ENCODE results near the gene PRKG1.

Gene PRKG1

DNA sequence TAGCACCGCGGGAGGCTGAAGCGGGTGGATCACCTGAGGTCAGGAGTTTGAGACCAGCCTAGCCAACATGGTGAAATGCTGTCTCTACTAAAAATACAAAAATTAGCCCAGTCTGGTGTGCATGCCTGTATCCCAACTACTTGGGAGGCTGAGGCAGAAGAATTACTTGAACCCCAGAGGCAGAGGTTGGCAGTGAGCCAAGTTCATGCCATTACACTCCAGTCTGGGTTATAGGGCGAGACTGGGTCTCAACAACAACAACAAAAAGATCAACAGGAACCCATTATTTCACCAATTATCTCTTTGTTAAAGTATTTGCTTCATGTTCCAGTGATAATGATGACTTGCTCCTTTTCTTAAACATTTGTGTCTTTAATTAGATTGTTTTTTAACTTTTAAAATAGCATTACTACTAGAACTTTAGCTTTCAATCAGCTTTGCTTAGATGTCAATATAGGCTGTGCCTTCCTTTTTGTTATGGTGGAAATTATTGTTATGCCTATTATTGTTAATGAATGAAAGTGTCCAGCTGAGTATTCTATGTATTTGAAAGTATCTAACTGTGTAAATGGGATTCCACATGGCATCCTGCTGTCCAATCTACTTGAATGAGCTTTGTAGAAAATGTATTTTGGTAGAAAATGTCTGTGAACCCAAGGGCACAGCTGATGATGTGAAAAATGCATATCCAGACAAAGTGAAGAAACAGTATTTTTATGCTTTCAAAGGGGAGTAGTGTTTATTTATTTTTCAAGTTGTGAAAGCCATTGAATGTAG, 686.8 kb downstream of the PRKG1 start:
- TF ChIP-seq ZFX (IDR thresholded peaks at IDR 0.05; ENCODE audit: borderline replicate concordance) = no peak
- TF ChIP-seq, protein P1, sequence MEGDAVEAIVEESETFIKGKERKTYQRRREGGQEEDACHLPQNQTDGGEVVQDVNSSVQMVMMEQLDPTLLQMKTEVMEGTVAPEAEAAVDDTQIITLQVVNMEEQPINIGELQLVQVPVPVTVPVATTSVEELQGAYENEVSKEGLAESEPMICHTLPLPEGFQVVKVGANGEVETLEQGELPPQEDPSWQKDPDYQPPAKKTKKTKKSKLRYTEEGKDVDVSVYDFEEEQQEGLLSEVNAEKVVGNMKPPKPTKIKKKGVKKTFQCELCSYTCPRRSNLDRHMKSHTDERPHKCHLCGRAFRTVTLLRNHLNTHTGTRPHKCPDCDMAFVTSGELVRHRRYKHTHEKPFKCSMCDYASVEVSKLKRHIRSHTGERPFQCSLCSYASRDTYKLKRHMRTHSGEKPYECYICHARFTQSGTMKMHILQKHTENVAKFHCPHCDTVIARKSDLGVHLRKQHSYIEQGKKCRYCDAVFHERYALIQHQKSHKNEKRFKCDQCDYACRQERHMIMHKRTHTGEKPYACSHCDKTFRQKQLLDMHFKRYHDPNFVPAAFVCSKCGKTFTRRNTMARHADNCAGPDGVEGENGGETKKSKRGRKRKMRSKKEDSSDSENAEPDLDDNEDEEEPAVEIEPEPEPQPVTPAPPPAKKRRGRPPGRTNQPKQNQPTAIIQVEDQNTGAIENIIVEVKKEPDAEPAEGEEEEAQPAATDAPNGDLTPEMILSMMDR (IDR thresholded peaks at IDR 0.05) = no peak
- no peak overlapping the region for H3K27ac ChIP-seq

DNA sequence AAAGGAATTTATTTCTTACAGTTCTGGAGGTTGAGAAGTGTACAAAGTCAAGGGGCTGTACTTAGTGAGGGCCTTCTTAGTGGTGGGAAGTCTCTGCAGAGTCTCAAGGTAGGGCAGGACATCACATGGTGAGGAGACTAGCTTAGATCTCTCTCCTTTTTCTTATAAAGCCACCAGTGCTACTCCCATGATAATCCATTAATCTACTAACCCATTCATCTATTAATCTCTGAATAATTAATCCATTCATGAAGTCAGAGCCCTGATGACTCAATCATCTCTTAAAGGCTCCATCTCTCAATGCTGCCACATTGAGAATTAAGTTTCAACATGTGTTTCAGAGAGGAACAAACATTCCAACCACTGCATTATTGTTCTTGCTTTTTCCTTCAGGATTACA, 689.5 kb downstream of the PRKG1 start:
- TF ChIP-seq ZFX (IDR thresholded peaks at IDR 0.05; ENCODE audit: borderline replicate concordance) = no peak
- TF ChIP-seq, protein P1 (IDR thresholded peaks at IDR 0.05) = no peak

DNA sequence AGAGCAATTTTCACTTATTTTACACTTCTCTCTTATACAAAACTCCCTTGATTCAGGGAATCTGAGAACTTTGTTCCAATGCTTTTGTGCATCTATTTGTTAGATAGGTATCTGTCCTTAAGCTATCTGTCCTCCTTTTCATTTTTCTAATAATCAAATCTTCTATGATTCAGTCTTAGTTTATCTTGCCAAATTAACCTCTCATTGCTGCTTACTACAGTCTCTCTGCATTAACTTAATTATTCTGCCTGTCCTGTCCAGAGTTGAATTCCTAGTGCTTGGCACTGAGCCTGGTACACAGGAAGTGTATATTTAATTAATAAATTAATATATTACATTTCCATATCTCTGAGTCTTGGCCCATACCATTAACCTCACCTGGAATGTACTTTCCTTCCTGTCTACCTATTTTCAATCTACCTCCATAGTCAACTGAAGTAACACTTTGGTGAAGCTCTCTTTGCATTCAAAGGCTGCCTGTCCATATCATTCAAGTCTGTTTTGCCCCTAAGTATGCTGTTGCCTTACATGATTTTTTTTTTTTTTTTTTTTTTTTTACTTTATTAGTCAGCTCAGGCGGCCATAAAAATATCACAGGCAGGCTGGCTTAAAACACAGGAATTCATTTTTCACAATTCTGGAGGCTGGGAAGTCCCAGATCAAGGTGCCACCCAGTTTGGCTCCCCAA, 691.1 kb downstream of the PRKG1 start:
- no peak overlapping the region for H3K27ac ChIP-seq
- TF ChIP-seq, protein P1 (IDR thresholded peaks at IDR 0.05) = no peak
- TF ChIP-seq ZFX (IDR thresholded peaks at IDR 0.05; ENCODE audit: borderline replicate concordance) = no peak

More for the DNA sequence above, 689.5 kb downstream of the PRKG1 start:
- H3K27ac ChIP-seq = no peak overlapping the region

DNA sequence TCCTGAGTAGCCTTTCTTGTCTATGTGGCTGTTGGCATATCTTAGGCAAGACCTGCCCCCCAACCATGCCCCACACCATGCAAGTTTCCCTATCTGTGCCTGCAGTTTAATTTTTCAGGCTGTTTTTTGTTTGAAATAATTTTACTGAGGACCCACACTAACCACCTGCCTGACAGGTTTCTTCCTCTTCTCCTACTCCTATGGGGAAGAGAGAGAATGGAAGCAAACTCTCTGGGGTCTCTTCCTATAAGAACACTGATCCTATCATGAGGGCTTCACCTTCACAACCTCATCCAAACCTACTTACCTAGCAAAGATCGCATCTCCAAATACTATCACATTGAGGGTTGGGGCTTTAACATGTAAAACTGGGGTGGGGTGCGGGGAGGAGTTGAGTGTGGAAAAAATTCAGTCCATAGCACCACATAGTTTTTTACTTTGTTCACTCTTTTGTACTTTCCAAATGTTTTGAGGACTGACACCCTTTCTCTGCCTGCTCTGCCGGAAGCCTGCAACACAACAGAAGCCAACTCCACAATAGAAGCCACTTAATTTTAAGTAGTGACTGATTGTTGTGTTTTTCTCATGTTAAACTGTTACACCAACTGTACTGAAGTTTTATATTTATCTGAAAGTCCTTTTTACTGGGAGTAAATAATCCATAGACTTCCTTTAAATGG, 692.3 kb downstream of the PRKG1 start:
- no peak overlapping the region for H3K27ac ChIP-seq
- no peak for TF ChIP-seq ZFX (IDR thresholded peaks at IDR 0.05; ENCODE audit: borderline replicate concordance)
- TF ChIP-seq, protein P1 (IDR thresholded peaks at IDR 0.05) = no peak

DNA sequence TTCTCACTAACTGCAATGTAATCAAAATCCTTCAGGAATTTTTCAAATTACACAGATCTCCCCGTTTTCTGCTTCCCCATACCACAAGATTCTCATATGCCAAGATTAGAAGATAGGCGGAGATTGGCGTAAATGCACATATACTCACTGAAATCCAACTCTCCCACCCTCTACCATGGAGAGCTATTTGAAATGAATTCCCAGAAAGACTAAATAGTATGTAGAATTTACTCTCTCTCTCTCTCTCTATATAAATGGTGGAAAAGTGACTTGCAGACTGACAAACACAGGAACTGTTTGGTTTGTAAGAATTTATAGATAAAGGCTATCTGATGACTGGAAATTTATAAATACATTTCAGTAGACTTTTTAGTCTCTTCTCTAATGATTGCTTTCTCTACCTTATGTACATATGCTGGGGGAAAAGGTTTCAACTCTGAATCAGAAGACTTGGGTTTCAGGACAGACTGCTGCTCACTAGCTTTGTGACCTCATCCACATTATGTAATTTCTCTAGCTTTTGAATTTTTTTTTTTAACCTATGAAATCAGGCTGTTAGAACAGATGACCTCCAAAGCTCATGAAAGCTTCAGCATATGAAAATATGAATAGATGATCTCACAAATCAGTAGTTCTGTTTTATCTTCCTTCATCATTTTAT, 692.9 kb downstream of the PRKG1 start:
- TF ChIP-seq ZFX (IDR thresholded peaks at IDR 0.05; ENCODE audit: borderline replicate concordance) = no peak
- TF ChIP-seq, protein P1 (IDR thresholded peaks at IDR 0.05) = no peak
- H3K27ac ChIP-seq = no peak overlapping the region

DNA sequence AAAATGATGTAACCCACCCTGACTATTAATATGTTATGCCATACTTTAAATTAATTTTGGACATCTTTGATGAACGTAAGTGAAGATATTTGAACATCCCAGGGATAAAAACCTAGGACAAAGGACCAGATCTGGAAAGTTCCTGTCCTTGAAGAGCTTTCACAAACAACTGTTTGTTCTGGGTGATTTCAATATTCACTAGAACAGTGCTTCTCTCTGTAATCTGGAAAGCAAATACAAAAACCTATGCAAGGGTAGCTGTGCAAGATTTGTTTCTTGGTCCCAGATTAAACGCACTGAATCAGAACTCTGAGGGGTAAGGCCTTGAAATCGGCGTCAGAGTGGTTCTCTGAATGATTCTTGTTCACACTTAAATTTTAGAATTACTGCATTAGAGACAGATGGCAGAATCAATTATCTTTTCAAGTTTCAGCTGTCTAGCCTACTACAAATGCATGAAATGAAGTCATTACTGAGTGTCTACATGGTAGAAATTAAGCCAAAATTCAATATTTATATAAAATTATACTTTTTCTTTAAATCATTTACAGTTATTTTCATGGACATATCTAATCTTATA, 694.7 kb downstream of the PRKG1 start:
- no peak overlapping the region for H3K27ac ChIP-seq
- no peak for TF ChIP-seq ZFX (IDR thresholded peaks at IDR 0.05; ENCODE audit: borderline replicate concordance)
- TF ChIP-seq, protein P1 (IDR thresholded peaks at IDR 0.05) = no peak
